Measurements from ENCODE around the gene NME1. TPM values are rescaled to one million over a fixed set of nuclear protein-coding genes. Genes with fewer than 3 reads are reported as not detected.

Gene NME1
- total and polyA plus RNA-seq, 9 of the 15 experiments (the other 6 are each of a cell fraction or from before 2014, with no cell fraction given): 449 to 1,588 (median 604) TPM

DNA sequence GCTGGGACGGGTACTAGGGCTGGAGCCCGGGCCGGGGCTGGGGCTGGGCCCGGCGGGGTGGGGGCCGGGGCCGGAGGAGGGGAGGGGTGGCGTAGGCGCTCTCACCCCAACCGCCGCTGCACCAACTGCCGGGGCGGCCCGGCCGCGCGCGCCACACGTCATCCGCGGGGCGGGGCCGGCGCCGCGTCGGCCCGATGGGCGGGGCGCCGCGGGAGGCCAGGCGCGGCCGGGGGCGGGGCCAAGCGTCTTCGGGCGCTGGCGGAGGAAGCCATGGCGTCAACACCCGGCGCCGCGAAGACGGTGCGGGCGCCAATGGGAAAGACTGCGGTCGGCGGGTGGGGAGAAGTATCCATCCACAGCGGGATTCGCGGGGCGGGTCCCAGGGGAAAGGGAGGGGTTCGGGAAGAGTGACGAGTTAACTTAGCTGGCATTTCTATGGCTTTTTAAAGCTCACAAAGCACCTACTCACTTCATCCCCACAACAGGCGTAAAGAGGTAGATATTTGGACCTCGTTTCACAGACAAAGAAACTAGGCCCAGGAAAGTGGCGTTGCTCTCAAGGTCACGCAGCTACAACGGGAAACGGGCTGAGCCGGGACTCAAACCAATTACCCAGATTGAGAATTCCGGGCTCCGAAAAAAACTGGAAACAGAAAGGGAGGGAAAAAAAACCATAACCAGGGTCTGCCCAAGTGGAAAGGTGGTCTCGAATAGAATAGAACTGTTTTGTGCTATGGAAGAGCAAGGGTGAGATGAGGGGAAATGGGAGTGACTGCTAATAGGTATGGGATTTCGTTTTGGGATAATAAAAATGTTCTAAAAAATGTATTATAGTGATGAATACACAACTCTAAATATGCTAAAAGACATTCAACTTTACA, 32.4 kb upstream of the NME1 start, which contains the start of gene SPAG9 (continued):
- TF ChIP-seq, protein P1, sequence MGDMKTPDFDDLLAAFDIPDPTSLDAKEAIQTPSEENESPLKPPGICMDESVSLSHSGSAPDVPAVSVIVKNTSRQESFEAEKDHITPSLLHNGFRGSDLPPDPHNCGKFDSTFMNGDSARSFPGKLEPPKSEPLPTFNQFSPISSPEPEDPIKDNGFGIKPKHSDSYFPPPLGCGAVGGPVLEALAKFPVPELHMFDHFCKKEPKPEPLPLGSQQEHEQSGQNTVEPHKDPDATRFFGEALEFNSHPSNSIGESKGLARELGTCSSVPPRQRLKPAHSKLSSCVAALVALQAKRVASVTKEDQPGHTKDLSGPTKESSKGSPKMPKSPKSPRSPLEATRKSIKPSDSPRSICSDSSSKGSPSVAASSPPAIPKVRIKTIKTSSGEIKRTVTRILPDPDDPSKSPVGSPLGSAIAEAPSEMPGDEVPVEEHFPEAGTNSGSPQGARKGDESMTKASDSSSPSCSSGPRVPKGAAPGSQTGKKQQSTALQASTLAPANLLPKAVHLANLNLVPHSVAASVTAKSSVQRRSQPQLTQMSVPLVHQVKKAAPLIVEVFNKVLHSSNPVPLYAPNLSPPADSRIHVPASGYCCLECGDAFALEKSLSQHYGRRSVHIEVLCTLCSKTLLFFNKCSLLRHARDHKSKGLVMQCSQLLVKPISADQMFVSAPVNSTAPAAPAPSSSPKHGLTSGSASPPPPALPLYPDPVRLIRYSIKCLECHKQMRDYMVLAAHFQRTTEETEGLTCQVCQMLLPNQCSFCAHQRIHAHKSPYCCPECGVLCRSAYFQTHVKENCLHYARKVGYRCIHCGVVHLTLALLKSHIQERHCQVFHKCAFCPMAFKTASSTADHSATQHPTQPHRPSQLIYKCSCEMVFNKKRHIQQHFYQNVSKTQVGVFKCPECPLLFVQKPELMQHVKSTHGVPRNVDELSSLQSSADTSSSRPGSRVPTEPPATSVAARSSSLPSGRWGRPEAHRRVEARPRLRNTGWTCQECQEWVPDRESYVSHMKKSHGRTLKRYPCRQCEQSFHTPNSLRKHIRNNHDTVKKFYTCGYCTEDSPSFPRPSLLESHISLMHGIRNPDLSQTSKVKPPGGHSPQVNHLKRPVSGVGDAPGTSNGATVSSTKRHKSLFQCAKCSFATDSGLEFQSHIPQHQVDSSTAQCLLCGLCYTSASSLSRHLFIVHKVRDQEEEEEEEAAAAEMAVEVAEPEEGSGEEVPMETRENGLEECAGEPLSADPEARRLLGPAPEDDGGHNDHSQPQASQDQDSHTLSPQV (IDR thresholded peaks at IDR 0.05): no peak; the same call in 1 of the 2 replicates
- TF ChIP-seq ZNF253 (CRISPR knock-in tag; conservative IDR thresholded peaks at IDR 0.05) (no peak), SMAD4 (CRISPR knock-in tag; conservative IDR thresholded peaks at IDR 0.05) (peak; percentile 56), ZBED1 (IDR thresholded peaks at IDR 0.05) (no peak), AFF1 (IDR thresholded peaks at IDR 0.05; ENCODE audit: low read depth in 1 of 2, partially characterized antibody in 2 of 2) (peak in 1 of 2 experiments; percentile 16), CREB1 (IDR thresholded peaks at IDR 0.05) (peak; percentile 96), CREB1 (CRISPR knock-in tag; IDR thresholded peaks at IDR 0.05) (peak; percentile 87), ZNF445 (CRISPR knock-in tag; IDR thresholded peaks at IDR 0.05; ENCODE audit: low read depth) (no peak), ZBTB8A (IDR thresholded peaks at IDR 0.05; ENCODE audit: partially characterized antibody) (peak; percentile 61), ELF4 (CRISPR knock-in tag; IDR thresholded peaks at IDR 0.05) (0 out of 2 replicates have a peak, but pooled peaks have one; percentile 47), ZNF217 (CRISPR knock-in tag; IDR thresholded peaks at IDR 0.05) (no peak), SRSF9 (IDR thresholded peaks at IDR 0.05; ENCODE audit: borderline replicate concordance, low read depth, low read length) (no peak)
- TF ChIP-seq, protein P2, sequence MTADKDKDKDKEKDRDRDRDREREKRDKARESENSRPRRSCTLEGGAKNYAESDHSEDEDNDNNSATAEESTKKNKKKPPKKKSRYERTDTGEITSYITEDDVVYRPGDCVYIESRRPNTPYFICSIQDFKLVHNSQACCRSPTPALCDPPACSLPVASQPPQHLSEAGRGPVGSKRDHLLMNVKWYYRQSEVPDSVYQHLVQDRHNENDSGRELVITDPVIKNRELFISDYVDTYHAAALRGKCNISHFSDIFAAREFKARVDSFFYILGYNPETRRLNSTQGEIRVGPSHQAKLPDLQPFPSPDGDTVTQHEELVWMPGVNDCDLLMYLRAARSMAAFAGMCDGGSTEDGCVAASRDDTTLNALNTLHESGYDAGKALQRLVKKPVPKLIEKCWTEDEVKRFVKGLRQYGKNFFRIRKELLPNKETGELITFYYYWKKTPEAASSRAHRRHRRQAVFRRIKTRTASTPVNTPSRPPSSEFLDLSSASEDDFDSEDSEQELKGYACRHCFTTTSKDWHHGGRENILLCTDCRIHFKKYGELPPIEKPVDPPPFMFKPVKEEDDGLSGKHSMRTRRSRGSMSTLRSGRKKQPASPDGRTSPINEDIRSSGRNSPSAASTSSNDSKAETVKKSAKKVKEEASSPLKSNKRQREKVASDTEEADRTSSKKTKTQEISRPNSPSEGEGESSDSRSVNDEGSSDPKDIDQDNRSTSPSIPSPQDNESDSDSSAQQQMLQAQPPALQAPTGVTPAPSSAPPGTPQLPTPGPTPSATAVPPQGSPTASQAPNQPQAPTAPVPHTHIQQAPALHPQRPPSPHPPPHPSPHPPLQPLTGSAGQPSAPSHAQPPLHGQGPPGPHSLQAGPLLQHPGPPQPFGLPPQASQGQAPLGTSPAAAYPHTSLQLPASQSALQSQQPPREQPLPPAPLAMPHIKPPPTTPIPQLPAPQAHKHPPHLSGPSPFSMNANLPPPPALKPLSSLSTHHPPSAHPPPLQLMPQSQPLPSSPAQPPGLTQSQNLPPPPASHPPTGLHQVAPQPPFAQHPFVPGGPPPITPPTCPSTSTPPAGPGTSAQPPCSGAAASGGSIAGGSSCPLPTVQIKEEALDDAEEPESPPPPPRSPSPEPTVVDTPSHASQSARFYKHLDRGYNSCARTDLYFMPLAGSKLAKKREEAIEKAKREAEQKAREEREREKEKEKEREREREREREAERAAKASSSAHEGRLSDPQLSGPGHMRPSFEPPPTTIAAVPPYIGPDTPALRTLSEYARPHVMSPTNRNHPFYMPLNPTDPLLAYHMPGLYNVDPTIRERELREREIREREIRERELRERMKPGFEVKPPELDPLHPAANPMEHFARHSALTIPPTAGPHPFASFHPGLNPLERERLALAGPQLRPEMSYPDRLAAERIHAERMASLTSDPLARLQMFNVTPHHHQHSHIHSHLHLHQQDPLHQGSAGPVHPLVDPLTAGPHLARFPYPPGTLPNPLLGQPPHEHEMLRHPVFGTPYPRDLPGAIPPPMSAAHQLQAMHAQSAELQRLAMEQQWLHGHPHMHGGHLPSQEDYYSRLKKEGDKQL (CRISPR knock-in tag; IDR thresholded peaks at IDR 0.05; ENCODE audit: borderline replicate concordance): no peak

Data from K562 (cell line).